IMR-90 (cell line): Measurements from ENCODE around the gene KTI12.

Experiments
- BHLHE40 ChIP-seq: fragments of 150-350 bp; IDR thresholded peaks from 2 replicates; pipeline ENCODE4 v1.6.1; 2016; ENCODE audit warnings: mild to moderate bottlenecking, low read depth, low read length
- CEBPB ChIP-seq: IDR thresholded peaks from 2 replicates; pipeline ENCODE4 v1.6.1; 2012; ENCODE audit warnings: low read depth, low read length, improper control_type of control experiment
- CHD1 ChIP-seq: IDR thresholded peaks from 2 replicates; pipeline ENCODE4 v1.6.1; 2012; ENCODE audit warnings: low read depth, low read length, improper control_type of control experiment
- CTCF ChIP-seq: conservative IDR thresholded peaks from 2 replicates; pipeline ENCODE4 v1.5.1; 2012; ENCODE audit warnings: mild to moderate bottlenecking, low read depth, low read length, improper control_type of control experiment
- FOS ChIP-seq: fragments of 150-350 bp; IDR thresholded peaks from 2 replicates; pipeline ENCODE4 v1.6.1; 2016; ENCODE audit warnings: low read depth, low read length
- MAFK ChIP-seq: IDR thresholded peaks from 2 replicates; pipeline ENCODE4 v1.6.1; 2012; ENCODE audit warnings: low read depth, low read length, improper control_type of control experiment
- MXI1 ChIP-seq: IDR thresholded peaks from 2 replicates; pipeline ENCODE4 v1.6.1; 2012; ENCODE audit warnings: low read depth, mild to moderate bottlenecking, low read length, moderate library complexity, borderline replicate concordance
- NFE2L2 ChIP-seq: fragments of 150-350 bp; IDR thresholded peaks from 2 replicates; pipeline ENCODE4 v1.6.1; 2016; ENCODE audit warnings: low read depth, mild to moderate bottlenecking, low read length
- POLR2A ChIP-seq: IDR thresholded peaks from 2 replicates; pipeline ENCODE4 v1.6.1; 2012; ENCODE audit warnings: mild to moderate bottlenecking, low read depth, low read length
- RAD21 ChIP-seq: IDR thresholded peaks from 2 replicates; pipeline ENCODE4 v1.6.1; 2012; ENCODE audit warnings: low read length, improper control_type of control experiment
- RCOR1 ChIP-seq: IDR thresholded peaks from 2 replicates; pipeline ENCODE4 v1.6.1; 2012; ENCODE audit warnings: mild to moderate bottlenecking, low read length, improper control_type of control experiment; ENCODE audit not compliant: insufficient replicate concordance
- SMC3 ChIP-seq: fragments of 150-350 bp; IDR thresholded peaks from 2 replicates; pipeline ENCODE4 v1.6.1; 2016; ENCODE audit warnings: low read depth, mild to moderate bottlenecking, antibody characterized with exemption, low read length, moderate library complexity

- TF ChIP-seq SMC3 = no peak
- no peak for TF ChIP-seq CTCF
- no peak for TF ChIP-seq NFE2L2
- TF ChIP-seq CHD1 = 0 out of 2 replicates have a peak, but pooled peaks have one; percentile 34
- TF ChIP-seq POLR2A = peak; percentile 37; the same call in 1 of the 2 replicates
- TF ChIP-seq RAD21 = no peak
- peak; percentile 64; the same call in 1 of the 2 replicates for TF ChIP-seq MXI1
- peak; percentile 80 for TF ChIP-seq RCOR1
- TF ChIP-seq MAFK = no peak
- no peak for TF ChIP-seq BHLHE40
- no peak for TF ChIP-seq CEBPB
- TF ChIP-seq FOS = no peak
These were observed 22.7 kb upstream of the KTI12 start, which contains the start of gene BTF3L4 for GRCh38 chr1:52056163-52056936.
